Gastroesophageal sphincter (tissue), 3 donors: ENCODE results near the gene CTAG2.

Experiments used
- POLR2AphosphoS5 ChIP-seq: sonication (generic); formaldehyde crosslinking; IDR thresholded peaks from one replicate; pipeline ENCODE4 v1.6.1; 2017; ENCODE audit warnings: antibody characterized with exemption
- TF ChIP-seq, protein P1 (sequence below), 4 experiments: fragments of 200-600 bp in 2 of 4; fragments of 450-650 bp in 2 of 4; sonication (generic) in 1 of 4; IDR thresholded peaks; one replicate each; pipeline ENCODE4 v1.5.1; 2017 to 2019; ENCODE audit warnings: antibody characterized with exemption in 4 of 4, mild to moderate bottlenecking in 2 of 4, moderate library complexity in 2 of 4

DNA sequence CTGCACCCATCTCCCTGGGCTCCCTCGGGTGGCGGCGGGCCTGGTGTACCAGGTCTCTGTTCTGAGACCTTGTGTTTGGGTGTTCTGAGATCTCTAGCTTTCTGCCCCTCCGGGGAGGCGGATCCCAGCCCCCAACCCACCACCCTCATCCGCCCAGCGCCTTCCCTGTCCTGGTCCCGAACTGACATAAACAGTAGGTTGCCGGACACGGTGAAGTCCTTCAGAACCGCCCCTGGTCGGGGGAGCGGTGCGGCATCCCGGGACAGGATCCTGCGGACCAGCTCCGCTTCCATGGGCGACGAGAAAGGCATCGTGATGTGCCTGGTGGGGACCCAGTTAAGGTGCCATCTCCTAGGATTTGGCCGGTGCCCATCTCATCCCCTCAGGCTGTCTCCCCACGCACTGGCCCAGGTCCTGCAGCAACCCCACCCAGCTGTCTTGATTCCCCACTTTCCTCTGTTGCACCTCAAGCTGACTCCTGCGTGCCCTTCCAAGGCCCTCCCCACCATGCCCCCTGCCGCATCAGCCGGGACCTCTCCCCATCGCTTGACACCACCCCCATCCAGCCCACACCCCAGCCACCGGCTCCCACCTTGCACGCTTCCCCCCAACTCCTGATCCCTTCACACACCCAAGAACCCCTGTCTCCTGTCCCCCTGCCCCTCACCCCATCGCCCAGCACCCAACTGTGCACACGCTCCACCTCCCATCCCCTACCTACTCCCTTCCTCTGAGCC lies 900 bp downstream of the CTAG2 start:
- TF ChIP-seq POLR2AphosphoS5 = no peak
- TF ChIP-seq, protein P1, sequence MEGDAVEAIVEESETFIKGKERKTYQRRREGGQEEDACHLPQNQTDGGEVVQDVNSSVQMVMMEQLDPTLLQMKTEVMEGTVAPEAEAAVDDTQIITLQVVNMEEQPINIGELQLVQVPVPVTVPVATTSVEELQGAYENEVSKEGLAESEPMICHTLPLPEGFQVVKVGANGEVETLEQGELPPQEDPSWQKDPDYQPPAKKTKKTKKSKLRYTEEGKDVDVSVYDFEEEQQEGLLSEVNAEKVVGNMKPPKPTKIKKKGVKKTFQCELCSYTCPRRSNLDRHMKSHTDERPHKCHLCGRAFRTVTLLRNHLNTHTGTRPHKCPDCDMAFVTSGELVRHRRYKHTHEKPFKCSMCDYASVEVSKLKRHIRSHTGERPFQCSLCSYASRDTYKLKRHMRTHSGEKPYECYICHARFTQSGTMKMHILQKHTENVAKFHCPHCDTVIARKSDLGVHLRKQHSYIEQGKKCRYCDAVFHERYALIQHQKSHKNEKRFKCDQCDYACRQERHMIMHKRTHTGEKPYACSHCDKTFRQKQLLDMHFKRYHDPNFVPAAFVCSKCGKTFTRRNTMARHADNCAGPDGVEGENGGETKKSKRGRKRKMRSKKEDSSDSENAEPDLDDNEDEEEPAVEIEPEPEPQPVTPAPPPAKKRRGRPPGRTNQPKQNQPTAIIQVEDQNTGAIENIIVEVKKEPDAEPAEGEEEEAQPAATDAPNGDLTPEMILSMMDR (IDR thresholded peaks at IDR 0.05) = no peak
